SK-N-SH (cell line): ENCODE results near the gene C21orf91. TPM values are rescaled to one million over a fixed set of nuclear protein-coding genes. Genes with fewer than 3 reads are reported as not detected.

Experiments
- CTCF ChIA-PET: fragments of 300-600, 350-600 bp; formaldehyde crosslinking; extraction: SDS; loops from one replicate; lab custom pipeline; 2021; lab: Yijun Ruan, JAX
- POLR2A ChIA-PET: fragments of 350-600 bp; sonication (Branson Sonifier 250); formaldehyde crosslinking; extraction: SDS; loops from one replicate; lab custom pipeline; 2020; ENCODE audit warnings: antibody characterized with exemption, inconsistent platforms; lab: Yijun Ruan, JAX
- DNase-seq: peaks from one replicate; pipeline ENCODE4 v3.0.0; 2012
- H2AFZ ChIP-seq: fragments of 200-600 bp; sonication (generic); 2 replicates; pipeline ENCODE4 v1.8.1; 2016; ENCODE audit warnings: antibody characterized with exemption, mild to moderate bottlenecking, low read depth
- H3F3A ChIP-seq: fragments of 200-600 bp; sonication (generic); replicated peaks from 2 replicates; pipeline ENCODE3; 2016; ENCODE audit warnings: antibody characterized with exemption, mild to moderate bottlenecking; ENCODE audit not compliant: insufficient read depth
- H3K27ac ChIP-seq, 2 experiments: fragments of 200-500 bp in 1 of 2; fragments of 200-600 bp in 1 of 2; sonication (Bioruptor generic) in 1 of 2; sonication (generic), shearing (Covaris generic) in 1 of 2; 2 replicates each; pipeline versions ENCODE4 v1.5.1 to v1.6.1; 2014 to 2016; ENCODE audit warnings: low read depth in 2 of 2, inconsistent platforms in 1 of 2, low read length in 1 of 2, mild to moderate bottlenecking in 1 of 2, mixed read lengths in 1 of 2
- H3K27me3 ChIP-seq: fragments of 200-600 bp; sonication (generic), shearing (Covaris generic); 2 replicates; pipeline ENCODE4 v1.6.1; 2016; ENCODE audit warnings: mixed run types; ENCODE audit not compliant: insufficient read depth
- H3K36me3 ChIP-seq, 2 experiments: fragments of 200-500 bp in 1 of 2; fragments of 200-600 bp in 1 of 2; sonication (Bioruptor generic) in 1 of 2; sonication (generic) in 1 of 2; replicated peaks in 1 of 2; 2 replicates each; pipeline versions ENCODE3 to v1.5.1; 2014 to 2016; ENCODE audit warnings: low read length in 1 of 2, mild to moderate bottlenecking in 1 of 2; ENCODE audit not compliant: insufficient read depth in 2 of 2, control insufficient read depth in 1 of 2
- H3K4me1 ChIP-seq, 2 experiments: fragments of 200-500 bp in 1 of 2; fragments of 200-600 bp in 1 of 2; sonication (Bioruptor generic) in 1 of 2; sonication (generic), shearing (Covaris generic) in 1 of 2; 2 replicates each; pipeline versions ENCODE4 v1.5.1 to v1.6.1; 2014 to 2016; ENCODE audit warnings: low read depth in 1 of 2, low read length in 1 of 2, mixed run types in 1 of 2; ENCODE audit not compliant: insufficient read depth in 2 of 2, control insufficient read depth in 1 of 2
- H3K4me2 ChIP-seq: fragments of 200-600 bp; sonication (generic), shearing (Covaris generic); 2 replicates; pipeline ENCODE4 v1.6.1; 2017; ENCODE audit warnings: mixed run types
- H3K4me3 ChIP-seq, 2 experiments: fragments of 200-500 bp in 1 of 2; fragments of 200-600 bp in 1 of 2; sonication (Bioruptor generic) in 1 of 2; sonication (generic), shearing (Covaris generic) in 1 of 2; 2 replicates each; pipeline versions ENCODE4 v1.5.1 to v1.8.1; 2014 to 2016; ENCODE audit warnings: low read depth in 2 of 2, inconsistent platforms in 1 of 2, low read length in 1 of 2, mild to moderate bottlenecking in 1 of 2, mixed read lengths in 1 of 2, moderate library complexity in 1 of 2
- H3K79me2 ChIP-seq: fragments of 200-600 bp; sonication (generic); 2 replicates; pipeline ENCODE4 v1.8.1; 2017; ENCODE audit warnings: mild to moderate bottlenecking; ENCODE audit not compliant: insufficient read depth
- H3K9ac ChIP-seq: fragments of 200-600 bp; sonication (generic); 2 replicates; pipeline ENCODE4 v1.6.1; 2017; ENCODE audit warnings: mixed run types
- H3K9me2 ChIP-seq: fragments of 200-600 bp; sonication (generic); 2 replicates; pipeline ENCODE4 v1.6.1; 2017; ENCODE audit warnings: mixed run types
- H3K9me3 ChIP-seq: fragments of 200-600 bp; sonication (generic); 2 replicates; pipeline ENCODE4 v1.6.1; 2017; ENCODE audit warnings: mixed run types, mild to moderate bottlenecking, moderate library complexity
- H4K20me1 ChIP-seq: fragments of 200-600 bp; sonication (generic); 2 replicates; pipeline ENCODE4 v1.6.1; 2017; ENCODE audit warnings: mild to moderate bottlenecking, mixed run types; ENCODE audit not compliant: insufficient read depth
- CHD2 ChIP-seq: fragments of 150-350 bp; IDR thresholded peaks from 2 replicates; pipeline ENCODE4 v1.6.1; 2018; ENCODE audit warnings: low read length; ENCODE audit not compliant: partially characterized antibody
- EP300 ChIP-seq, 2 experiments: IDR thresholded peaks; 2 replicates each; pipeline versions ENCODE4 v1.4.0 to v1.6.1; 2012; ENCODE audit warnings: borderline replicate concordance in 1 of 2, low read depth in 1 of 2, low read length in 1 of 2
- FOXJ3 ChIP-seq: sonication (generic); formaldehyde crosslinking; IDR thresholded peaks from 2 replicates; pipeline ENCODE4 v1.5.1; 2020; ENCODE audit warnings: mild to moderate bottlenecking, missing genetic modification reagents
- NFIC ChIP-seq: IDR thresholded peaks from 2 replicates; pipeline ENCODE4 v1.4.0; 2012; ENCODE audit warnings: borderline replicate concordance
- RXRA ChIP-seq: IDR thresholded peaks from 2 replicates; pipeline ENCODE4 v1.4.0; 2012; ENCODE audit warnings: low read depth, mild to moderate bottlenecking, borderline replicate concordance
- SIN3A ChIP-seq: IDR thresholded peaks from 2 replicates; pipeline ENCODE4 v1.6.1; 2012; ENCODE audit warnings: low read depth, mild to moderate bottlenecking, low read length, moderate library complexity, borderline replicate concordance
- SMC3 ChIP-seq: IDR thresholded peaks from 2 replicates; pipeline ENCODE4 v1.6.1; 2012; ENCODE audit warnings: low read depth, low read length, improper control_type of control experiment
- TEAD4 ChIP-seq: IDR thresholded peaks from 2 replicates; pipeline ENCODE4 v1.4.0; 2012; ENCODE audit warnings: mild to moderate bottlenecking, borderline replicate concordance; ENCODE audit not compliant: insufficient read depth
- ZBTB33 ChIP-seq: IDR thresholded peaks from 2 replicates; pipeline ENCODE4 v1.4.0; 2012; ENCODE audit warnings: low read depth, borderline replicate concordance
- WGBS: methylation state at CpG from one replicate; pipeline ENCODE4 v1.1.6; 2017; ENCODE audit warnings: low lambda C conversion rate; 5-methylcytosine and 5-hydroxymethylcytosine counted together
- polyA plus RNA-seq, 3 experiments: library from polyadenylated mRNA; depleted of rRNA; stranded (reverse); fragments of >200 nt; gene quantifications; 2 replicates each; pipeline ENCODE4 v1.2.3, GENCODE V29; 2012

The C21orf91 gene
- polyA plus RNA-seq, 1 of the 3 experiments (the other 2 are of a cell fraction) = 2.2 TPM

- H3K9me2 ChIP-seq = no peaks in the 10 kb centered on the region
- 37% methylated on average over 2 of the region's 2 CpGs for WGBS
- POLR2A ChIA-PET = no interaction called here
- H3K36me3 ChIP-seq = no peaks in the 10 kb centered on the region
- TF ChIP-seq EP300 (IDR thresholded peaks at IDR 0.05; ENCODE audit: borderline replicate concordance in 1 of 2, low read depth in 1 of 2, low read length in 1 of 2) = no peak
- TF ChIP-seq, all 33 proteins: peak for 0
- no peaks in the 10 kb centered on the region for H3F3A ChIP-seq
- H3K4me1 ChIP-seq = no peaks in the 10 kb centered on the region
- CTCF ChIA-PET = no interaction called here
- no peak overlapping the region for H3K4me3 ChIP-seq
- H3K4me2 ChIP-seq = no peak overlapping the region
- H3K9me3 ChIP-seq = no peaks in the 10 kb centered on the region
- no peaks in the 10 kb centered on the region for H3K79me2 ChIP-seq
- no peak overlapping the region for H3K9ac ChIP-seq
- no peaks in the 10 kb centered on the region for H3K27me3 ChIP-seq
- no peak overlapping the region for H2AFZ ChIP-seq
- no peaks in the 10 kb centered on the region for H4K20me1 ChIP-seq
- DNase-seq = no peak
- H3K27ac ChIP-seq = no peak overlapping the region
Measured at GRCh38 chr21:17742940-17743592, 76.1 kb downstream of the C21orf91 start.

- Histone ChIP-seq H3K9me3 (no peaks in the 10 kb centered on the region), H3K79me2 (no peaks in the 10 kb centered on the region), H3K4me2 (no peak overlapping the region), H3F3A (no peaks in the 10 kb centered on the region), H3K36me3 (no peaks in the 10 kb centered on the region), H3K4me1 (no peaks in the 10 kb centered on the region), H3K9ac (no peak overlapping the region), H3K4me3 (no peak overlapping the region), H4K20me1 (no peaks in the 10 kb centered on the region), H3K27me3 (no peaks in the 10 kb centered on the region), H3K9me2 (no peaks in the 10 kb centered on the region), H3K27ac (no peak overlapping the region), H2AFZ (no peak overlapping the region)
- ChIA-PET CTCF (no interaction called here), POLR2A (no interaction called here)
- DNase-seq = no peak
- TF ChIP-seq CHD2 (no peak), ZBTB33 (no peak), SIN3A (no peak), SMC3 (no peak), TEAD4 (no peak), RXRA (no peak), NFIC (no peak), FOXJ3 (no peak)
Measured at GRCh38 chr21:17742181-17742580, 77.0 kb downstream of the C21orf91 start.

Other genes starting within 250 kb of the C21orf91 start
- 36.7 and 42.5 TPM in 2 replicates for gene BTG3, start 206.5 kb downstream of the C21orf91 start, polyA plus RNA-seq (2012; rRNA removed)